B cell (primary cell): ENCODE measurements around the gene ANTXR1.

Experiments used
- EZH2 ChIP-seq: IDR thresholded peaks from 2 replicates; pipeline ENCODE4 v1.6.1; 2012; ENCODE audit warnings: borderline replicate concordance, low read depth, mild to moderate bottlenecking, moderate library complexity, low read length; ENCODE audit not compliant: insufficient read depth, poor library complexity, severe bottlenecking
- TF ChIP-seq, protein P1 (sequence below): fragments of 200-600 bp; IDR thresholded peaks from one replicate; pipeline ENCODE4 v1.8.0; 2022; ENCODE audit warnings: antibody characterized with exemption, mild to moderate bottlenecking

DNA sequence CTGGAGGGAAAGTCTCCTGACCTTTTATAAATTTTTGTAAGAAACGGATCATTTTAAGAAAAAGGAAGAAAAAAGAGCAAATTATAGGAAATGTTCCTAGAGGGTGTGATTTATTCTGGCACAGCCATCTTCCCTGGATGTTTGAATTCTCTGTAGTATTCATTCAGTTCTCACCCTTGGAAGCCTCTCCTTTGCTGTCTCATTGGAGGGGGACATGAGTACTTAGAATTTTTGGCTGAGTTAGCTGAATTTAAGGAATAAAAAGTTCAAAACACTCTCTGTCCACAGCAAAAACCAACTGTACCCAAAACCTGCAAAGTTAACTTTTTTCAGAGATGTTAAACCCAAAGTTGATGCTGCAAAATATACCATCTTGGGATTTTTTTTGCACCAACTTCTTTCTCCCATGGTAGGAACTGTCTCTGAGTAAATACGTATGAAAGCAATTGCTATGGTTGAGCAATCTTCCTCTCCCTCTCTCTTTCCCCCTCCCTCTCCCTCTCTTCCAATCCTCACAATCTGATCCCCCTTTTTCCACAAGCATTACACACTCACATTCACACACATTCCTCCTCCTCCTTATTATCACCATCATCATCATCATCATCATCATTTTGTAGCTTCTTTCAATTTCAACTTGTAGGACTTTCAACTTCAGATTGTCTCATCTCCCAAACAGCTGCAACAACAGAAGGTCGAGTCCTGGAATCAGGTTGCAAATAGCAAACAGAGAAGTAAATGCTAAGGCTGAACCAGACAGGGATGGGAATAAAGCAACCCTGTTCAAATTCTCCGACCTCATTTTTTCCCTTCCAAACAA is 190.4 kb downstream of the ANTXR1 start:
- TF ChIP-seq EZH2 = no peak
- TF ChIP-seq, protein P1, sequence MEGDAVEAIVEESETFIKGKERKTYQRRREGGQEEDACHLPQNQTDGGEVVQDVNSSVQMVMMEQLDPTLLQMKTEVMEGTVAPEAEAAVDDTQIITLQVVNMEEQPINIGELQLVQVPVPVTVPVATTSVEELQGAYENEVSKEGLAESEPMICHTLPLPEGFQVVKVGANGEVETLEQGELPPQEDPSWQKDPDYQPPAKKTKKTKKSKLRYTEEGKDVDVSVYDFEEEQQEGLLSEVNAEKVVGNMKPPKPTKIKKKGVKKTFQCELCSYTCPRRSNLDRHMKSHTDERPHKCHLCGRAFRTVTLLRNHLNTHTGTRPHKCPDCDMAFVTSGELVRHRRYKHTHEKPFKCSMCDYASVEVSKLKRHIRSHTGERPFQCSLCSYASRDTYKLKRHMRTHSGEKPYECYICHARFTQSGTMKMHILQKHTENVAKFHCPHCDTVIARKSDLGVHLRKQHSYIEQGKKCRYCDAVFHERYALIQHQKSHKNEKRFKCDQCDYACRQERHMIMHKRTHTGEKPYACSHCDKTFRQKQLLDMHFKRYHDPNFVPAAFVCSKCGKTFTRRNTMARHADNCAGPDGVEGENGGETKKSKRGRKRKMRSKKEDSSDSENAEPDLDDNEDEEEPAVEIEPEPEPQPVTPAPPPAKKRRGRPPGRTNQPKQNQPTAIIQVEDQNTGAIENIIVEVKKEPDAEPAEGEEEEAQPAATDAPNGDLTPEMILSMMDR = no peak
